ENCODE data around the gene SLC24A2.
A peak's percentile ranks its signal among the peaks of the same experiment; 100 is the strongest.

DNA sequence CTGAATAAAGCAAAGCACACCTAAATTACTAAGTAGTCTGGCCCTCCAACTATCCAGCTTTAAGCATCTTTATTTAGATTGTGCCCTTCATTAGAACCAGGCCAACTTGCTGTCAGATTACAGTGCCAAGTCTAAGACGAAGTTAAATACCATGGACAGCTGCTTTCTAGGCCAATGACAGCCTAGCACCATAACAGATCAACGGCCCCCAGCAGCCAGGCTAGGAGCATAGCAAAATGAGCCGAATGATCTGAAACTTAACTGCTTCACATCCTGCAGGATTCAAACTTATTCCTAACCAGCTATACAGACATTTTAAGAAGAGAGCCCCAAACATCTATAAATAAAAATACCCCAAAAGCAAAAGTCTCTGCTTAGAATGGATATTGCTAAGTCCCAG is 6.8 kb downstream of the SLC24A2 start:
- TF ChIP-seq, protein P1, sequence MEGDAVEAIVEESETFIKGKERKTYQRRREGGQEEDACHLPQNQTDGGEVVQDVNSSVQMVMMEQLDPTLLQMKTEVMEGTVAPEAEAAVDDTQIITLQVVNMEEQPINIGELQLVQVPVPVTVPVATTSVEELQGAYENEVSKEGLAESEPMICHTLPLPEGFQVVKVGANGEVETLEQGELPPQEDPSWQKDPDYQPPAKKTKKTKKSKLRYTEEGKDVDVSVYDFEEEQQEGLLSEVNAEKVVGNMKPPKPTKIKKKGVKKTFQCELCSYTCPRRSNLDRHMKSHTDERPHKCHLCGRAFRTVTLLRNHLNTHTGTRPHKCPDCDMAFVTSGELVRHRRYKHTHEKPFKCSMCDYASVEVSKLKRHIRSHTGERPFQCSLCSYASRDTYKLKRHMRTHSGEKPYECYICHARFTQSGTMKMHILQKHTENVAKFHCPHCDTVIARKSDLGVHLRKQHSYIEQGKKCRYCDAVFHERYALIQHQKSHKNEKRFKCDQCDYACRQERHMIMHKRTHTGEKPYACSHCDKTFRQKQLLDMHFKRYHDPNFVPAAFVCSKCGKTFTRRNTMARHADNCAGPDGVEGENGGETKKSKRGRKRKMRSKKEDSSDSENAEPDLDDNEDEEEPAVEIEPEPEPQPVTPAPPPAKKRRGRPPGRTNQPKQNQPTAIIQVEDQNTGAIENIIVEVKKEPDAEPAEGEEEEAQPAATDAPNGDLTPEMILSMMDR (conservative IDR thresholded peaks at IDR 0.05; ENCODE audit: low read depth in 2 of 2) = no peak
- TF ChIP-seq, protein P2, sequence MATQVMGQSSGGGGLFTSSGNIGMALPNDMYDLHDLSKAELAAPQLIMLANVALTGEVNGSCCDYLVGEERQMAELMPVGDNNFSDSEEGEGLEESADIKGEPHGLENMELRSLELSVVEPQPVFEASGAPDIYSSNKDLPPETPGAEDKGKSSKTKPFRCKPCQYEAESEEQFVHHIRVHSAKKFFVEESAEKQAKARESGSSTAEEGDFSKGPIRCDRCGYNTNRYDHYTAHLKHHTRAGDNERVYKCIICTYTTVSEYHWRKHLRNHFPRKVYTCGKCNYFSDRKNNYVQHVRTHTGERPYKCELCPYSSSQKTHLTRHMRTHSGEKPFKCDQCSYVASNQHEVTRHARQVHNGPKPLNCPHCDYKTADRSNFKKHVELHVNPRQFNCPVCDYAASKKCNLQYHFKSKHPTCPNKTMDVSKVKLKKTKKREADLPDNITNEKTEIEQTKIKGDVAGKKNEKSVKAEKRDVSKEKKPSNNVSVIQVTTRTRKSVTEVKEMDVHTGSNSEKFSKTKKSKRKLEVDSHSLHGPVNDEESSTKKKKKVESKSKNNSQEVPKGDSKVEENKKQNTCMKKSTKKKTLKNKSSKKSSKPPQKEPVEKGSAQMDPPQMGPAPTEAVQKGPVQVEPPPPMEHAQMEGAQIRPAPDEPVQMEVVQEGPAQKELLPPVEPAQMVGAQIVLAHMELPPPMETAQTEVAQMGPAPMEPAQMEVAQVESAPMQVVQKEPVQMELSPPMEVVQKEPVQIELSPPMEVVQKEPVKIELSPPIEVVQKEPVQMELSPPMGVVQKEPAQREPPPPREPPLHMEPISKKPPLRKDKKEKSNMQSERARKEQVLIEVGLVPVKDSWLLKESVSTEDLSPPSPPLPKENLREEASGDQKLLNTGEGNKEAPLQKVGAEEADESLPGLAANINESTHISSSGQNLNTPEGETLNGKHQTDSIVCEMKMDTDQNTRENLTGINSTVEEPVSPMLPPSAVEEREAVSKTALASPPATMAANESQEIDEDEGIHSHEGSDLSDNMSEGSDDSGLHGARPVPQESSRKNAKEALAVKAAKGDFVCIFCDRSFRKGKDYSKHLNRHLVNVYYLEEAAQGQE (IDR thresholded peaks at IDR 0.05; ENCODE audit: unreplicated experiment) = peak; percentile 89
- no peak for TF ChIP-seq EZH2 (IDR thresholded peaks at IDR 0.05; ENCODE audit: low read depth, unreplicated experiment)
- TF ChIP-seq POLR2AphosphoS5 (IDR thresholded peaks at IDR 0.05; ENCODE audit: low read depth) = no peak
- TF ChIP-seq EZH2phosphoT487 (IDR thresholded peaks at IDR 0.05; ENCODE audit: unreplicated experiment) = no peak
- no peak for TF ChIP-seq CREB1 (CRISPR knock-in tag; IDR thresholded peaks at IDR 0.05; ENCODE audit: low read depth)

Data from GM23338 (cell line).